ENCODE measurements around the gene HMG20A.

- TF ChIP-seq, protein P1, sequence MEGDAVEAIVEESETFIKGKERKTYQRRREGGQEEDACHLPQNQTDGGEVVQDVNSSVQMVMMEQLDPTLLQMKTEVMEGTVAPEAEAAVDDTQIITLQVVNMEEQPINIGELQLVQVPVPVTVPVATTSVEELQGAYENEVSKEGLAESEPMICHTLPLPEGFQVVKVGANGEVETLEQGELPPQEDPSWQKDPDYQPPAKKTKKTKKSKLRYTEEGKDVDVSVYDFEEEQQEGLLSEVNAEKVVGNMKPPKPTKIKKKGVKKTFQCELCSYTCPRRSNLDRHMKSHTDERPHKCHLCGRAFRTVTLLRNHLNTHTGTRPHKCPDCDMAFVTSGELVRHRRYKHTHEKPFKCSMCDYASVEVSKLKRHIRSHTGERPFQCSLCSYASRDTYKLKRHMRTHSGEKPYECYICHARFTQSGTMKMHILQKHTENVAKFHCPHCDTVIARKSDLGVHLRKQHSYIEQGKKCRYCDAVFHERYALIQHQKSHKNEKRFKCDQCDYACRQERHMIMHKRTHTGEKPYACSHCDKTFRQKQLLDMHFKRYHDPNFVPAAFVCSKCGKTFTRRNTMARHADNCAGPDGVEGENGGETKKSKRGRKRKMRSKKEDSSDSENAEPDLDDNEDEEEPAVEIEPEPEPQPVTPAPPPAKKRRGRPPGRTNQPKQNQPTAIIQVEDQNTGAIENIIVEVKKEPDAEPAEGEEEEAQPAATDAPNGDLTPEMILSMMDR (IDR thresholded peaks at IDR 0.05): no peak
- no peak for TF ChIP-seq POLR2A (IDR thresholded peaks at IDR 0.05)
Observed at GRCh38 chr15:77391372-77391951, 29.2 kb upstream of the HMG20A start.
